GM19372 (cell line): ENCODE measurements around the gene FAM168A.

ENCODE experiments used
- ATAC-seq: cut with Tn5 transposase; IDR thresholded peaks from one replicate; pipeline ENCODE4 v1.9.1; 2021; ENCODE audit warnings: mild to moderate bottlenecking, low read depth, moderate library complexity; ENCODE audit not compliant: unreplicated experiment

The FAM168A gene

GRCh38 chr11:73525611-73526010 lies 72.3 kb downstream of the FAM168A start:
- ATAC-seq = no peak

GRCh38 chr11:73524774-73525173 lies 73.1 kb downstream of the FAM168A start:
- ATAC-seq = no peak

GRCh38 chr11:73521621-73522020 lies 76.3 kb downstream of the FAM168A start:
- no peak for ATAC-seq

GRCh38 chr11:73520353-73521061 lies 77.4 kb downstream of the FAM168A start:
- no peak for ATAC-seq

- no peak for ATAC-seq
Measured at GRCh38 chr11:73519266-73519665, 78.6 kb downstream of the FAM168A start.

GRCh38 chr11:73518195-73518594 lies 79.7 kb downstream of the FAM168A start:
- no peak for ATAC-seq

- ATAC-seq = no peak
Measured at GRCh38 chr11:73516080-73516479, 81.8 kb downstream of the FAM168A start.

- ATAC-seq = no peak
Measured at GRCh38 chr11:73513707-73514106, 84.2 kb downstream of the FAM168A start.

GRCh38 chr11:73510877-73511276 lies 87.0 kb downstream of the FAM168A start:
- no peak for ATAC-seq

- no peak for ATAC-seq
Measured at GRCh38 chr11:73510106-73510505, 87.8 kb downstream of the FAM168A start.

GRCh38 chr11:73509188-73509587 lies 88.7 kb downstream of the FAM168A start:
- no peak for ATAC-seq

GRCh38 chr11:73508243-73509176 lies 89.4 kb downstream of the FAM168A start:
- no peak for ATAC-seq

- no peak for ATAC-seq
Measured at GRCh38 chr11:73507086-73507485, 90.8 kb downstream of the FAM168A start.

GRCh38 chr11:73506038-73506437 lies 91.9 kb downstream of the FAM168A start:
- no peak for ATAC-seq

- ATAC-seq = no peak
Measured at GRCh38 chr11:73498343-73498742, 99.6 kb downstream of the FAM168A start.

GRCh38 chr11:73496134-73496533 lies 101.8 kb downstream of the FAM168A start:
- ATAC-seq = no peak

GRCh38 chr11:73495731-73496130 lies 102.2 kb downstream of the FAM168A start:
- no peak for ATAC-seq

GRCh38 chr11:73493956-73494598 lies 103.8 kb downstream of the FAM168A start:
- no peak for ATAC-seq

- no peak for ATAC-seq
Measured at GRCh38 chr11:73481626-73482025, 116.3 kb downstream of the FAM168A start.

- ATAC-seq = no peak
Measured at GRCh38 chr11:73480677-73481076, 117.2 kb downstream of the FAM168A start.

- ATAC-seq = no peak
Measured at GRCh38 chr11:73478737-73479347, 119.1 kb downstream of the FAM168A start.
